ENCODE measurements around the gene RAET1G.
"Not testable (repeated sequence)": the region's sequence is repeated elsewhere in the genome, so short reads cannot be mapped to it uniquely, and the experiment has no call there.

RAET1G gene

GRCh38 chr6:149921361-149921760 lies 1.6 kb downstream of the RAET1G start:
- DNase-seq = no peak
- in situ Hi-C loops (cut with HindIII; ENCODE audit: low pct_ligation_motif_present, low pct_unique_long_range_greater_than_20kb, low sequenced_read_pairs) = no loop called here

DNA sequence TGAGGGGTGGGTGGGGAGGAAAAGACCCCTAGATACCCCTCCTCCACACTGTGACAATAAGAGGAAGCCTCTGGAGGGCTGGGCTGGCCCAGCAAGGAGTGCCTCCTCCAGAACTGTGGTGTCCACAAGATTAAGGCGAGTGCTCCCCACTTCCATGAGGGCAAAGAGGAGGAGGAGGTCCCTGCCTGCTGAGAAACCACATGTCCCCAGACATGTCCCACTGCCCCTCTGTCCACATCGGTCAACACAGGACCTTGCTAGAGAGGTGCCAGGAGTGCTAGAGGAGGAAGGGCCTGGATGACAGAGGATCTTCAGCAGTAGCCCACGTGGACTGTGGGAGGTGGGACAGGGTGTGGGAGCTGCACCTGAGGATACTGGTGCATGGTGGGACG lies 3.1 kb downstream of the RAET1G start:
- DNase-seq = no peak
- in situ Hi-C loops (cut with HindIII; ENCODE audit: low pct_ligation_motif_present, low pct_unique_long_range_greater_than_20kb, low sequenced_read_pairs) = no loop called here

GRCh38 chr6:149919126-149919833 lies 3.6 kb downstream of the RAET1G start:
- in situ Hi-C loops (cut with HindIII; ENCODE audit: low pct_ligation_motif_present, low pct_unique_long_range_greater_than_20kb, low sequenced_read_pairs); DNase-seq: not testable (repeated sequence)

- in situ Hi-C loops (cut with HindIII; ENCODE audit: low pct_ligation_motif_present, low pct_unique_long_range_greater_than_20kb, low sequenced_read_pairs) = no loop called here
- DNase-seq = no peak
These were observed 4.6 kb downstream of the RAET1G start for GRCh38 chr6:149918151-149918905.

DNA sequence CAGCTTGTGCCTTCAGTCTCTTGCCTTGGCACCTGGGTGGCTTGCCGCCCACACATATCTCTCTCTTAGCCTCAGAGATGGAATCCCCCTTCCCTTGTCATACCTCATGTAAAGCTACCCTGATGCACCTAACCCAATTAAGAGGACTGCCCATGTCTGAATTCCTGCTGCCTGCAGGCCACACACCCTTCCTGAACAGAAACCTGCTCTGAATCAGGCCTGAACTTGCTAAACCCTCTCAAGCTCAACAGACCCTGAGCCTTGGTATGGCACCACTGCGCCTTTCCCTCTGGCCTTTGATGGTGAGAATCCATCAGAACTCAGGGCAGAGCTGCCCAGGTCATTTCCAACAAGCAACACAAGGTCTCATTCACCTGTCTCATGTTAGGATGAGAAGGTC lies 5.2 kb downstream of the RAET1G start:
- in situ Hi-C loops (cut with HindIII; ENCODE audit: low pct_ligation_motif_present, low pct_unique_long_range_greater_than_20kb, low sequenced_read_pairs) = no loop called here
- no peak for DNase-seq

- in situ Hi-C loops (cut with HindIII; ENCODE audit: low pct_ligation_motif_present, low pct_unique_long_range_greater_than_20kb, low sequenced_read_pairs) = no loop called here
- DNase-seq = no peak
These were observed 6.7 kb downstream of the RAET1G start for GRCh38 chr6:149915970-149916865.

- no peak for DNase-seq
- in situ Hi-C loops (cut with HindIII; ENCODE audit: low pct_ligation_motif_present, low pct_unique_long_range_greater_than_20kb, low sequenced_read_pairs) = no loop called here
These were observed 9.2 kb downstream of the RAET1G start for GRCh38 chr6:149913540-149914240.

GRCh38 chr6:149913085-149913484 lies 9.8 kb downstream of the RAET1G start:
- in situ Hi-C loops (cut with HindIII; ENCODE audit: low pct_ligation_motif_present, low pct_unique_long_range_greater_than_20kb, low sequenced_read_pairs) = no loop called here
- no peak for DNase-seq

GRCh38 chr6:149912680-149913079 lies 10.2 kb downstream of the RAET1G start:
- in situ Hi-C loops (cut with HindIII; ENCODE audit: low pct_ligation_motif_present, low pct_unique_long_range_greater_than_20kb, low sequenced_read_pairs); DNase-seq: not testable (repeated sequence)

DNA sequence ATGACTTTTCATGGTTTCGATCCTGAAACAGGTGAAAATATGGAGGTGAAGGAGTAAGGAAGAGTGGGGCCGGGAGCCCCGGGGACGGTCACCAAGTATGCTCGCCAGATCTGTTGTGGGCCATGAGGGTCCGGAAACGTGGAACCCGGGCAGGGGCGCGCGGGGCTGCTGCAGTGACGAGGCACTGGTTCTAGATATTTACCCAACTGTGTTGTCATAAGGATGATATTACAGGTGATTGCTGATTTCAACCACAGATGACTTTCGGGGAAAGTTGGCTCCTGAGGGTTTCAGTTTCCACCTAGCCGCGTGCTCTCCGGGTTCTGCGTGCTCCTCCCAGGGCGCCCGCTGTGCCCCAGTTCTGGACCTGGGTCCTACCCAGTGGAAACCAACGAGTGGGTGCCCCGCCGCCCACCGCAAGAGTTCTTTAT lies 12.2 kb downstream of the RAET1G start:
- in situ Hi-C loops (cut with HindIII; ENCODE audit: low pct_ligation_motif_present, low pct_unique_long_range_greater_than_20kb, low sequenced_read_pairs) = no loop called here
- no peak for DNase-seq

- DNase-seq = no peak
- in situ Hi-C loops (cut with HindIII; ENCODE audit: low pct_ligation_motif_present, low pct_unique_long_range_greater_than_20kb, low sequenced_read_pairs) = no loop called here
These were observed 13.0 kb downstream of the RAET1G start for GRCh38 chr6:149909701-149910470.

DNA sequence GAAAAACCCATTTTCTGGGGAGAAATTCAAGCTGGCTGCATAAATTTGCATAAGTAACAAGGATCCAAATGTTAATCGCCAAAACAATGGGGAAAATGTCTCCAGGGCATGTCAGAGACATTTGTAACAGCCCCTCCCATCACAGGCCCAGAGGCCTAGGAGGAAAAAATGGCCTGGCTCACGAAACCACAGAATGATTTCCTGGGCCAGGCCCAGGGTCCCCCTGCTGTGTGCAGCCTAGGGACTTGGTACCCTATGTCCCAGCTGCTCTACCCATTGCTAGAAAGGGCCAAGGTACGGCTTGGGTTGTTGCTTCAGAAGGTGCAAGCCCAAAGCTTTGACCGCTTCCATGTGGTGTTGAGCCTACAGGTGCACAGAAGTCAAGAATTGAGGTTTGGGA lies 14.4 kb downstream of the RAET1G start:
- DNase-seq; in situ Hi-C loops (cut with HindIII; ENCODE audit: low pct_ligation_motif_present, low pct_unique_long_range_greater_than_20kb, low sequenced_read_pairs): not testable (repeated sequence)

DNA sequence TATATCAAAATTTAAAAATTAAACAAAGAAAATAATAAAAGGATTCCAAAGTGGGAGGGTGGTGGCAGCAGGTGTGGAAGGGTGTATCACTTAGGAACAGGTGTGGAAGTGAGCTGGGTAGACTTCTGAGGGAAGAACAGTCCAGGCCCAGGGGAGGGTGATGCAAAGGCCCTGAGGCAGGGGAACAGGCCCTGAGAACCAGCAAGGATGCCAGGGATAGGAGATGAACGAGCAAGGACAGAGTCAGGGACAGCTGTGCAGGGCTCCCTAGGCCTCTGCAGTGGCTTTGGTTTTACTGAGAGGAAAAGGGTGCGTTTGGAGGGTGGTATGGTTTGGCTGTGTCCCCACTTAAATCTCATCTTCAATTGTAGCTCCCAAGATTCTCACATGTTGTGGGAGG lies 15.6 kb downstream of the RAET1G start:
- DNase-seq = no peak
- in situ Hi-C loops (cut with HindIII; ENCODE audit: low pct_ligation_motif_present, low pct_unique_long_range_greater_than_20kb, low sequenced_read_pairs) = no loop called here

GRCh38 chr6:149906405-149906804 lies 16.5 kb downstream of the RAET1G start:
- no peak for DNase-seq
- in situ Hi-C loops (cut with HindIII; ENCODE audit: low pct_ligation_motif_present, low pct_unique_long_range_greater_than_20kb, low sequenced_read_pairs) = no loop called here

GRCh38 chr6:149905911-149906371 lies 17.0 kb downstream of the RAET1G start:
- DNase-seq = no peak
- in situ Hi-C loops (cut with HindIII; ENCODE audit: low pct_ligation_motif_present, low pct_unique_long_range_greater_than_20kb, low sequenced_read_pairs) = no loop called here

DNA sequence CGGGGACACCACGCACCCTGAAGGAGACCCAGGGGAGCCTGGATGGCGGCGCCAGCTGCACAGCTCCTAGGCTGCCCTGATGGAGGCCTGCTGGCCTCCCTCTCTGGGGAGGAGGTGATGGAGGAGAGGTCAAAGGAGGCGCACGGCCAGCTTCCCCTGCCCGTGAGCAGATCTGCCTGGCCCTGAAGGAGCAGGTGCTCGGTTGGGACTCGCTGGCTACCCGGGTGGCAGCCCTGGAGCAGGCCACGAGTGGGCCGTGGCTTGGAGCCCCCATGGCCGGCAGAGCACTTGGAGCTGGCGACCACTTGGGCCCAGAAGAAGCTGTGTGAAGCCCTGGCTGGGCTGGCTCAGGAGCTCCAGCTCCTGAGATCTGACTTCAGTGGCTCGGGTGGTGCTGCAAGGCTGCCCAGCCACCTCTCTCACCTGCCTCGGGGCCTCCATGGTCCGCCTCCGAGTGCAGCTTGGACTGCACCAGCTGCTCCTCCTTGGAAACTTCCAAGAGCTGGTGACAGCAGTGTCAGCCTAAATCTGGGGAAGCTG lies 17.5 kb downstream of the RAET1G start:
- no peak for DNase-seq
- in situ Hi-C loops (cut with HindIII; ENCODE audit: low pct_ligation_motif_present, low pct_unique_long_range_greater_than_20kb, low sequenced_read_pairs) = no loop called here

GRCh38 chr6:149904661-149905370 lies 18.1 kb downstream of the RAET1G start:
- in situ Hi-C loops (cut with HindIII; ENCODE audit: low pct_ligation_motif_present, low pct_unique_long_range_greater_than_20kb, low sequenced_read_pairs) = no loop called here
- DNase-seq = no peak

Data from ACHN (cell line).